BJ (cell line): ENCODE results near the gene ATAD3B. TPM values are rescaled to one million over a fixed set of nuclear protein-coding genes. Genes with fewer than 3 reads are reported as not detected.

Source experiments
- CTCF ChIA-PET: fragments of 350-600 bp; formaldehyde crosslinking; extraction: SDS; loops from one replicate; lab custom pipeline; 2021; ENCODE audit warnings: antibody characterized with exemption, inconsistent platforms; lab: Yijun Ruan, JAX
- POLR2A ChIA-PET: fragments of 300-600 bp; sonication (Branson Sonifier 250); formaldehyde crosslinking; extraction: SDS; loops from one replicate; lab custom pipeline; 2021; ENCODE audit warnings: antibody characterized with exemption; lab: Charles Lee
- DNase-seq: peaks from one replicate; pipeline ENCODE4 v3.0.0-alpha.2; 2011; ENCODE audit warnings: low read depth
- H3K27me3 ChIP-seq: 2 replicates; pipeline ENCODE4 v1.6.0; 2011; ENCODE audit warnings: low read length; ENCODE audit not compliant: control insufficient read depth, insufficient read depth
- H3K36me3 ChIP-seq: 2 replicates; pipeline ENCODE4 v1.5.1; 2011; ENCODE audit warnings: low read length; ENCODE audit not compliant: control insufficient read depth, insufficient read depth
- H3K4me3 ChIP-seq: 2 replicates; pipeline ENCODE4 v1.5.1; 2011; ENCODE audit warnings: low read depth, mild to moderate bottlenecking, control low read depth, low read length
- CTCF ChIP-seq: IDR thresholded peaks from 2 replicates; pipeline ENCODE4 v1.5.1; 2011; ENCODE audit warnings: low read depth, mild to moderate bottlenecking, control low read depth, inconsistent platforms, low read length, moderate library complexity; ENCODE audit not compliant: insufficient read depth
- polyA plus RNA-seq: library from polyadenylated mRNA; depleted of rRNA; stranded (reverse); fragments of >200 nt; gene quantifications from 2 replicates; pipeline ENCODE4 v1.2.3, GENCODE V29; 2011

ATAD3B gene
- polyA plus RNA-seq, 1 experiment, result 12.5 TPM

- no peak for TF ChIP-seq CTCF
- ChIA-PET CTCF (interaction anchor here (4.6 kb wide), 1 partner anchor 10 kb away, joined by 24 read pairs; no protein-coding TSS in a partner anchor), POLR2A (no interaction called here)
- H3K36me3 ChIP-seq, result no peaks in the 10 kb centered on the region
- no peak for DNase-seq
- no peak overlapping the region for H3K4me3 ChIP-seq
- H3K27me3 ChIP-seq, result peaks cover 4% of the 10 kb centered on the region; the same call in 1 of the 2 replicates
Observed at GRCh38 chr1:1431845-1432273, 39.7 kb upstream of the ATAD3B start.

GRCh38 chr1:1432274-1432950 lies 39.2 kb upstream of the ATAD3B start:
- Histone ChIP-seq H3K27me3 (peaks cover 4% of the 10 kb centered on the region; the same call in 1 of the 2 replicates), H3K4me3 (no peak overlapping the region), H3K36me3 (no peaks in the 10 kb centered on the region)
- no peak for DNase-seq
- POLR2A ChIA-PET, result no interaction called here
- CTCF ChIA-PET, result interaction anchor here (0.9 to 4.6 kb wide), 2 partner anchors 10 to 33 kb away, joined by 3 to 24 read pairs; partner anchors contain the start of gene CCNL2
- TF ChIP-seq CTCF, result no peak

GRCh38 chr1:1432951-1433803 lies 38.4 kb upstream of the ATAD3B start:
- no peak for TF ChIP-seq CTCF
- no peak overlapping the region for H3K4me3 ChIP-seq
- DNase-seq, result no peak
- ChIA-PET CTCF (interaction anchor here (0.9 to 4.6 kb wide), 2 partner anchors 9 to 34 kb away, joined by 3 to 24 read pairs; partner anchors contain the start of gene CCNL2), POLR2A (interaction anchor here (0.6 kb wide), 1 partner anchor 33 kb away, joined by 3 read pairs; no protein-coding TSS in a partner anchor)
- H3K36me3 ChIP-seq, result no peaks in the 10 kb centered on the region
- peaks cover 4% of the 10 kb centered on the region; the same call in 1 of the 2 replicates for H3K27me3 ChIP-seq

- TF ChIP-seq CTCF, result no peak
- no peak overlapping the region for H3K4me3 ChIP-seq
- H3K27me3 ChIP-seq, result peaks cover 4% of the 10 kb centered on the region; the same call in 1 of the 2 replicates
- DNase-seq, result no peak
- ChIA-PET CTCF (no interaction called here), POLR2A (interaction anchor here (0.6 kb wide), 1 partner anchor 33 kb away, joined by 3 read pairs; no protein-coding TSS in a partner anchor)
- H3K36me3 ChIP-seq, result no peaks in the 10 kb centered on the region
Observed at GRCh38 chr1:1433804-1434130, 37.8 kb upstream of the ATAD3B start.
